MCF 10A (cell line): ENCODE results near the gene CNKSR2. TPM values are rescaled to one million over a fixed set of nuclear protein-coding genes. Genes with fewer than 3 reads are reported as not detected.

Experiments
- BruUV-seq: library from RNA; stranded (reverse); fragments of 400-500 nt; replicated peaks from 2 replicates; lab custom pipeline; 2021; lab: Mats Ljungman, UMichigan
- CTCF ChIA-PET: fragments of 300-600 bp; sonication (Branson Sonifier 250); formaldehyde crosslinking; extraction: SDS; loops from one replicate; lab custom pipeline; 2021; ENCODE audit warnings: antibody characterized with exemption, inconsistent platforms; lab: Yijun Ruan, JAX
- POLR2A ChIA-PET: fragments of 300-600, 350-650 bp; sonication (Branson Sonifier 250); formaldehyde crosslinking; extraction: SDS; loops from one replicate; lab custom pipeline; 2020; ENCODE audit warnings: antibody characterized with exemption, inconsistent platforms; lab: Yijun Ruan, JAX
- DNase-seq: peaks from one replicate; pipeline ENCODE4 v3.0.0-alpha.2; 2018; ENCODE audit not compliant: unreplicated experiment
- H3K27ac Mint-ChIP-seq: one replicate; pipeline ENCODE4 v1.8.0; 2022; ENCODE audit warnings: mild to moderate bottlenecking, low read depth, mixed read lengths; ENCODE audit not compliant: unreplicated experiment
- H3K27me3 Mint-ChIP-seq: one replicate; pipeline ENCODE4 v1.8.0; 2022; ENCODE audit warnings: mixed read lengths; ENCODE audit not compliant: insufficient read depth, unreplicated experiment
- H3K36me3 Mint-ChIP-seq: one replicate; pipeline ENCODE4 v1.8.0; 2022; ENCODE audit warnings: mild to moderate bottlenecking, moderate library complexity, mixed read lengths; ENCODE audit not compliant: insufficient read depth, unreplicated experiment
- H3K4me1 Mint-ChIP-seq: one replicate; pipeline ENCODE4 v1.8.0; 2022; ENCODE audit warnings: mixed read lengths; ENCODE audit not compliant: insufficient read depth, unreplicated experiment
- H3K4me3 Mint-ChIP-seq: one replicate; pipeline ENCODE4 v1.8.0; 2022; ENCODE audit warnings: mild to moderate bottlenecking, moderate library complexity, mixed read lengths; ENCODE audit not compliant: unreplicated experiment
- H3K9me3 Mint-ChIP-seq: one replicate; pipeline ENCODE4 v1.8.0; 2022; ENCODE audit warnings: mixed read lengths; ENCODE audit not compliant: unreplicated experiment
- intact Hi-C: fragments of 100-400 bp; cut with micrococcal nuclease; formaldehyde crosslinking; loops from 2 replicates; pipeline ENCODE4 v1.14.1; 2022
- total RNA-seq: library from RNA; stranded (reverse); gene quantifications from 2 replicates; pipeline ENCODE4 v1.2.3, GENCODE V29; 2022
- TF ChIP-seq, protein P1 (sequence below): fragments of 200-600 bp; IDR thresholded peaks from one replicate; pipeline ENCODE4 v1.8.0; 2022; ENCODE audit warnings: antibody characterized with exemption, mild to moderate bottlenecking; ENCODE audit not compliant: unreplicated experiment

CNKSR2 gene
- total RNA-seq, 1 experiment from 2014 or later: not detected

- DNase-seq: no peak
- ChIA-PET CTCF (no interaction called here), POLR2A (interaction anchor here (0.7 kb wide), 1 partner anchor 90 kb away, joined by 3 read pairs; no protein-coding TSS in a partner anchor)
- H3K4me1 Mint-ChIP-seq: no peaks in the 10 kb centered on the region
- BruUV-seq: no TSS peak
- H3K9me3 Mint-ChIP-seq: no peaks in the 10 kb centered on the region
- intact Hi-C loops: no loop called here
- H3K4me3 Mint-ChIP-seq: no peak overlapping the region
- TF ChIP-seq, protein P1, sequence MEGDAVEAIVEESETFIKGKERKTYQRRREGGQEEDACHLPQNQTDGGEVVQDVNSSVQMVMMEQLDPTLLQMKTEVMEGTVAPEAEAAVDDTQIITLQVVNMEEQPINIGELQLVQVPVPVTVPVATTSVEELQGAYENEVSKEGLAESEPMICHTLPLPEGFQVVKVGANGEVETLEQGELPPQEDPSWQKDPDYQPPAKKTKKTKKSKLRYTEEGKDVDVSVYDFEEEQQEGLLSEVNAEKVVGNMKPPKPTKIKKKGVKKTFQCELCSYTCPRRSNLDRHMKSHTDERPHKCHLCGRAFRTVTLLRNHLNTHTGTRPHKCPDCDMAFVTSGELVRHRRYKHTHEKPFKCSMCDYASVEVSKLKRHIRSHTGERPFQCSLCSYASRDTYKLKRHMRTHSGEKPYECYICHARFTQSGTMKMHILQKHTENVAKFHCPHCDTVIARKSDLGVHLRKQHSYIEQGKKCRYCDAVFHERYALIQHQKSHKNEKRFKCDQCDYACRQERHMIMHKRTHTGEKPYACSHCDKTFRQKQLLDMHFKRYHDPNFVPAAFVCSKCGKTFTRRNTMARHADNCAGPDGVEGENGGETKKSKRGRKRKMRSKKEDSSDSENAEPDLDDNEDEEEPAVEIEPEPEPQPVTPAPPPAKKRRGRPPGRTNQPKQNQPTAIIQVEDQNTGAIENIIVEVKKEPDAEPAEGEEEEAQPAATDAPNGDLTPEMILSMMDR: no peak
- H3K27ac Mint-ChIP-seq: no peak overlapping the region
- H3K36me3 Mint-ChIP-seq: no peaks in the 10 kb centered on the region
- peaks cover 62% of the 10 kb centered on the region for H3K27me3 Mint-ChIP-seq
Observed at GRCh38 chrX:21620234-21620633, 246.0 kb downstream of the CNKSR2 start.

- no peaks in the 10 kb centered on the region for H3K36me3 Mint-ChIP-seq
- no peaks in the 10 kb centered on the region for H3K4me1 Mint-ChIP-seq
- H3K27me3 Mint-ChIP-seq: peaks cover 52% of the 10 kb centered on the region
- no peak overlapping the region for H3K27ac Mint-ChIP-seq
- no TSS peak for BruUV-seq
- DNase-seq: no peak
- TF ChIP-seq, protein P1: no peak
- H3K9me3 Mint-ChIP-seq: peaks cover 7% of the 10 kb centered on the region
- POLR2A ChIA-PET: no interaction called here
- CTCF ChIA-PET: no interaction called here
- intact Hi-C loops: no loop called here
- H3K4me3 Mint-ChIP-seq: no peak overlapping the region
Observed at GRCh38 chrX:21623778-21624501, 249.7 kb downstream of the CNKSR2 start.

DNA sequence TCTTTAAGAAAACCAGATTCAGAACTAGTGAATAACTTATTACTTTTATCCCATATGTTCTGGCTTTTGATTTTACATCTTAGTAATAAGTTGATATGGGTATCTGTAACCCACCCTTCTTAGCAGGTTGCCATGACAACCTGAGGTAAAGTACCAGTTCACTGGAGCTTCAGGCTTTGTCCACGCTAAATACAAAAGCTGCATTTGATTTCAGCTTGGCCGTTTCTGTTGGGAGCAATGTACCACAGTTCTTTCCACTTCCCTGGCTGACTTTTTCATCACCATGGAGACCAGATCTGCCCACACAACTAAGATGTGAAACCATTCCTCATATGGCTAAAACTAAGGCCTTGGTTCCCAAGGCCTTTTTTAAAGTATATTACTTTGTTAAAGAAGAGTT lies 257.8 kb downstream of the CNKSR2 start:
- H3K4me3 Mint-ChIP-seq: no peak overlapping the region
- no peak for DNase-seq
- no peaks in the 10 kb centered on the region for H3K4me1 Mint-ChIP-seq
- TF ChIP-seq, protein P1: no peak
- no peak overlapping the region for H3K27ac Mint-ChIP-seq
- H3K9me3 Mint-ChIP-seq: peaks cover 7% of the 10 kb centered on the region
- ChIA-PET CTCF (no interaction called here), POLR2A (interaction anchor here (0.7 kb wide), 1 partner anchor 79 kb away, joined by 3 read pairs; no protein-coding TSS in a partner anchor)
- intact Hi-C loops: no loop called here
- peaks cover 25% of the 10 kb centered on the region for H3K27me3 Mint-ChIP-seq
- H3K36me3 Mint-ChIP-seq: no peaks in the 10 kb centered on the region
- no TSS peak for BruUV-seq

DNA sequence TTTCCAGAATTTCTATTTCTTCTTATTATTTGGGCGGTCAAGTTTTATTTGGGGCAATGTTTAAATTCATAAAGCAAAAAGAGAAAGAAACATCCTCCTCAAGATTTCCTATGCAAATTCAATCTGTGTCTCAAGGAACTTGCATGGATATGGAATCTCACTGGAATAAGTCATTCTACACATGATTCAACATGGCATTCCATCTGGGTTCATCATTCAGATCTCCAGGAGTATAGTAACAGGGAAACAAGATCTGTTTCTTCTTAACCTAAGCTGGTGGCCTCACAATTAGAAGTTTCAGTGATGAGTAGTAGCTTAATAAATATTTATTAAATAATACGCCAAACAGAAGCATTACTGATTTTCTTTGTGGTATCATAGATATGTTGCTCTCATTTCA lies 264.1 kb downstream of the CNKSR2 start:
- POLR2A ChIA-PET: no interaction called here
- no peak overlapping the region for H3K27ac Mint-ChIP-seq
- H3K27me3 Mint-ChIP-seq: peaks cover 51% of the 10 kb centered on the region
- H3K36me3 Mint-ChIP-seq: no peaks in the 10 kb centered on the region
- no peaks in the 10 kb centered on the region for H3K4me1 Mint-ChIP-seq
- BruUV-seq: no TSS peak
- CTCF ChIA-PET: no interaction called here
- no peak overlapping the region for H3K4me3 Mint-ChIP-seq
- H3K9me3 Mint-ChIP-seq: no peaks in the 10 kb centered on the region
- TF ChIP-seq, protein P1: no peak
- no peak for DNase-seq
- intact Hi-C loops: no loop called here
